ENCODE results near the gene SH3BGRL2.

- TF ChIP-seq, protein P1, sequence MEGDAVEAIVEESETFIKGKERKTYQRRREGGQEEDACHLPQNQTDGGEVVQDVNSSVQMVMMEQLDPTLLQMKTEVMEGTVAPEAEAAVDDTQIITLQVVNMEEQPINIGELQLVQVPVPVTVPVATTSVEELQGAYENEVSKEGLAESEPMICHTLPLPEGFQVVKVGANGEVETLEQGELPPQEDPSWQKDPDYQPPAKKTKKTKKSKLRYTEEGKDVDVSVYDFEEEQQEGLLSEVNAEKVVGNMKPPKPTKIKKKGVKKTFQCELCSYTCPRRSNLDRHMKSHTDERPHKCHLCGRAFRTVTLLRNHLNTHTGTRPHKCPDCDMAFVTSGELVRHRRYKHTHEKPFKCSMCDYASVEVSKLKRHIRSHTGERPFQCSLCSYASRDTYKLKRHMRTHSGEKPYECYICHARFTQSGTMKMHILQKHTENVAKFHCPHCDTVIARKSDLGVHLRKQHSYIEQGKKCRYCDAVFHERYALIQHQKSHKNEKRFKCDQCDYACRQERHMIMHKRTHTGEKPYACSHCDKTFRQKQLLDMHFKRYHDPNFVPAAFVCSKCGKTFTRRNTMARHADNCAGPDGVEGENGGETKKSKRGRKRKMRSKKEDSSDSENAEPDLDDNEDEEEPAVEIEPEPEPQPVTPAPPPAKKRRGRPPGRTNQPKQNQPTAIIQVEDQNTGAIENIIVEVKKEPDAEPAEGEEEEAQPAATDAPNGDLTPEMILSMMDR (conservative IDR thresholded peaks at IDR 0.05; ENCODE audit: low read depth, low read length): no peak
- no peak for TF ChIP-seq EZH2 (IDR thresholded peaks at IDR 0.05; ENCODE audit: borderline replicate concordance, low read depth, low read length, poor library complexity, severe bottlenecking)
Measured at GRCh38 chr6:79694623-79695343, 63.7 kb downstream of the SH3BGRL2 start.
